ENCODE data around the gene PIK3R5.

The PIK3R5 gene

DNA sequence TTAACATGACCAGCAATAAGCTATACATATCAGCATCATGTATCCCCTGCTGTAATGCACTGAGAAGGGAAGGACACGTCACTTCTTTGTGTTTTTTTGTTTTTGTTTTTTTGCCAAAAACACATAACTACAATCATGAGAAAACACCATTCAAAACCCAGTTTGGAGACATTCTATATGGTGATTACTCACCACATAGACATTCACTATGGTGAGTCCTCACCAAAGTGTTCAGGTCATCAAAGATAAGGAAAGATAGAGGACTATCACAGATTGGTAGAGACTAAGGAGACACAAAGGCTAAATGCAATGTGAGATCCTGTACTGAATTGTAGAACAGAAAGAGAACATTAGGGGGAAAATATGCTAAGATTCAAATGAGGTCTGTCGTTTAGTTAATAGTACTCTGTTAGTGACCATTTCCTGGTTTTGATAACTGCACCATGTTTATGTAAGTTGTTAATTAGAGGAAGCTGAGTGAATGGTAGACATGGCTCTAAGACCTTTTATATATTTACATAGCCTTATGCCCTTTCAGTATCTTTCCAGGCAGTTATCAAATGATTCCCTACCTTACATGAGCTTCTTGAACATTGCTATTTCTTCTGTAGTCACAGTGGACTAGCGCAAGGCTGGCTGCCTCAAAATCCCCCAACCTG, 46.6 kb downstream of the PIK3R5 start:
- no peak for DNase-seq

DNA sequence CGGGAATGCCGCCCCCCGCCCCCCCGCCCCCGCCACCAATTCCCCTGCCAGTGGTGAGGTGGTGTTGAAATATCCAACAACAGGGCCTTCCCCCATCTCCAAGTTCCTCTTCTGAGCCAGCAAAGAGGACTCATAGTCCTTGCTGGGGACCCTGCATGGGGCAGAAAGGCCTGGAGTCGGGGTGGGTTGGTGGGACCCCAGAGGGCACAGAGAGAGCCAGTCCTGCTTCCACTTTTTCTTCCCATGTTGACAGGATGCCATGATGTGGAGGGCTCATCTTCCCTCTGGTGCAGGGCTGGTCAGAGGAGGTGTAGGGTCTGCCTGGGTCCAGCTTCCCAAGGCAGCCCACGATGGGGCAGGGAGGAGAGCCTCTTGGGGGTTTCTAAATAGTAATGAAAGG, 49.0 kb downstream of the PIK3R5 start:
- no peak for DNase-seq

DNA sequence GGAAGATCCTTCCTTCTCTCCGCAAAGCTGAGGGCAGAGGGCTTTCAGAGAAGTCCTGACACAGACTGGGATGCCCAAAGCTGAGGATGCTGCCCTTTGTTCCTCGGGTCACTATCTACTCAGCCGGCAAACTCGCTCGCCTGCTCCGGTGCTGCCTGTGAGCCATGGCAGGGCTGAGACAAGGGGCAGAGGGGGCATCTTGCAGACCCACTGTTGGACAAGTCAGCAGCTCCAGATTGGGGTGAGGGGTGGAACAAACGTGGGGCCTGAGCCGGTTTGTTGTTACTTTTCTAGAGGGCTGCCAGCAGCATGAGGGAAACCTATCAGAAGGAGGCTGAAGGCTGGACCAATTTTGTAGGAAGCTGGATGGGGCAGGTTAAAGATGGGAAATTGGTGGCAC, 51.0 kb downstream of the PIK3R5 start:
- DNase-seq = no peak

DNA sequence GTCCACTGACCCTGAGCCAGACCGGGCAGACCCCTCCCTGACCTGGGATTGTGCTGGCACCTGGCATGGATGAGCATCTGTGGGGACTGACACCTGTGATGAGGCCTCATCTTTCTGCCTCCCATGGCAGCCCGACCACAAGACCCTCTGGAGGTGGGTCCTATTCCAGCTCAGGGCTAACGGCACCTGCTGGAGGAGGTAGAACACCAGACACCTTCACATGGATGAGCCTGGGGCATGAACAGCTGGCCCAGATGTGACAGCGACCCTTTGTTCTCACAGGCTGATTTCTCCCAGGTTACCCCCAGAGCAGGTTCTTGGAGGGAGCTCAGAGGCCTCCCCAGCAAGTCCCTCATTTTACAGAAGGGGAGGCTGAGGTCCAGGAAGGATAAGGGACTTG, 51.6 kb downstream of the PIK3R5 start:
- no peak for DNase-seq

DNA sequence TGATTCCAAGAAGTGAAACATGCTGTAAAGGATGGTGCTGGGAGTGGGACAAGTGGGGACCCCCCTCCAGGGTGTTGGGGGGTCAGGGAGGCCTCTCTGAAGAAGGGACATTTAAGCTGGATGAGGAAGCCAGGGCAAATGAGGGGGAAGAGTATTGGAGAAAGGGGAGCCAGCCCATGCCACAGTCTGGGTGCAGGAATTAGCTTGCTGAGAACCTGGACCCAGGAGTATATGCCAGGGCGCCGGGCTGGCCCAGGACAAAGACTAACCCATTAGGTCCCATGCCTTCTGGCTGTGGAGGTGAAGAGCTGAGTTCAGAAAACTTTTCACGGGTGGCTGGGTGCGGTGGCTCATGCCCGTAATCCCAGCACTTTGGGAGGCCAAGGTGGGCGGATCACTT, 52.4 kb downstream of the PIK3R5 start:
- no peak for DNase-seq

DNA sequence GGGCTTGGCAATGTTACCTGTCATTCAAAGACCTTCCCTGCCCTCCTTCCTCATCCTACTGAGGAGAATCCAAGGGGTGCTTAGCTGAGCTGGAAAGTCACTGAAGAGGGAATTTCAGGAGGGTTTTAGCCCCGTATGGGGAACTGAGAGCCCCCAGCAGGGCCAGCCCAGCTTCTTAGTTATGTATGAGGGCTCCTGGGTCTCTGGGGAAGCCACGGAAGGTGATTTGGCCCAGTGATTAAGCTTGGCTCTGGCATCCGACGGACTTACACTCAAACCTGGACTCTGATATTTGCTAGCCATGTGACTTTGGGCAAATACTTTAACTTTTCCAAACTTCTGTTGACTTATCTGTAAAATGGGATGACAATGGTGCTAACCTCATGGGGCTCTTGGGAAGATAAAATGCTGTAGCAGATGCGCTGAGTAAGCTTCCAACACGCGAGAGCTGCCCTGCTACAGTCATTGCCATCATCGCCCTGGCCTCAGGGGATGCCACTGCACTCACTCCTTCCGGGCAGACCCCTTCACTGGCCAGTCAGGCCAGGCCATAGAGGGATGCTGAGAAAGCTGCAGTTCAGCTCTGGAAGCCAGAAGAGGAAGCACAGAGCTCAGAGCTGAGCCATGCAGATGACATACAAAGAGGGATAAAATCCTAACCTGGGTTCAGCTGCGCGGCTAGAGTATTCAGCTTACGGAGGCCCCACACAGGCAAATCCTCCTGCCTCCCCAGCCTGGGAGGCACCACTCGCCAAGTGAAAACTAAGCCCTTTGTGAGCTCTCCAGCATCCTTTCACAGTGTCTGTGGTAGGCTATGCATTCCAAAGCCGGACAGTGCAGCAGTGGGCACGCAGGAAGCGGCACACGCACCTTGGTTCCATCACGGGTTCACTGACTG, 53.2 kb downstream of the PIK3R5 start:
- no peak for DNase-seq

DNA sequence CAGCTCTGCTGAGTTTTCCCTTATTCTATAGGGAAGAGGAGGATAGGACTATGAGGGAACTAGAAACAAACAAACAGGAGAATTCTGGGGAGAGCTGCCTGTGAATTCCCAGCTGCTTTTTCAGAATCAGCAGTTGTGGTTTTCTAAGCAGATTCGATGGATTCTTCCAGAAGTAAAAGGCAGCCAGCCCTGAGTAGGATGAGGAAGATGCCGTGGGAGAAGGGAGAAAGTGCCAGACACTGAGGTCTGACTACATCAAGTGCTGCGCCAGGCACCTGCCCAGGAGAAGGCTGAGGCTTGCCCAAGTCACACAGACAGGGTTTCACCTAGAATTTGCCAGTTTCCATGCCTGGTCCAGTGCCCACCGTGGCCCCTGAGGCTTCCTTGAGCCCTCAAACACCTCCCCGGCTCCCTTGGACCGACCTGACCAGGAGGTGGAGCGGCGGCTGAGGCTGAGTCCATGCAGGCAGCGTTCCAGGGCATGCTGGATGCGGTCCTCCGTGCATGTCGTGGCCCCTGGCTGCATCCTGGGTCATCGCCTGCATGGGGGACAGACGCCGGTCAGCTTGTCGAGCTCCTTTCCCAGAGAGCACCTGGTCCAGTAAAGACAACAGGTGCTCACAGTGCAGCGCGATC, 54.4 kb downstream of the PIK3R5 start:
- DNase-seq = no peak

DNA sequence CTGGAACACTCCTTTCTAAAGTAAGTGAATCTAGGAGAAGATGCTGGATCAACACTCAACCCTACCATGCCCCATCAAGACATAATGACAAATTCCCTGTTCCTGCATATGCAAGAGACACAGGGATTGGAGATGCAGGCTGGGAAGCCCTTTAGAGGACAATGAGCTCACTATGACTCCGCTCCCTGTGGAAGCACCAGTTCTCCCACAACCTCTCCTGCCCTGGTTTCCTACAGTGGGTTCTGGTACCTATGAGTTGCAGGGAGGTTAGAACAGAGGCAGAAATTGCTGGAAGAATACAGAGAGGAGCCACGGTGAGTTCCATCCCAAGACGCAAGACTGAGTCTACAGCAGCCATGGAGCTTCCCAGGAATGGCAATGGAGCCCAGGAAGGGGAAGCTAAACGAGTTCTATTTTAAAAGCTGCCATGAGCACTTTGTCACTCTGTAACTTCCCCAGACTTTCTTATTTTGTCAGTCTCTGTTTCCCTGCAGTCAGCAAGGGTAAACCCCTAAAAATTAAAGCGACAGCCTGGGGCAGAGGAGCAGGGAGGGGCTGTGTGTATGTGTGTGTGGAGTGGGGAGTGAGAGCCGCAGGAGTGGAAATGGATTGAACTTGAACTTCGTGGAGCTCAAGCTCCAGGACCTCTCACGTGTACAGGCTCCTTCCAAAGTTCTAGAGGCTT, 55.8 kb downstream of the PIK3R5 start:
- DNase-seq = no peak

DNA sequence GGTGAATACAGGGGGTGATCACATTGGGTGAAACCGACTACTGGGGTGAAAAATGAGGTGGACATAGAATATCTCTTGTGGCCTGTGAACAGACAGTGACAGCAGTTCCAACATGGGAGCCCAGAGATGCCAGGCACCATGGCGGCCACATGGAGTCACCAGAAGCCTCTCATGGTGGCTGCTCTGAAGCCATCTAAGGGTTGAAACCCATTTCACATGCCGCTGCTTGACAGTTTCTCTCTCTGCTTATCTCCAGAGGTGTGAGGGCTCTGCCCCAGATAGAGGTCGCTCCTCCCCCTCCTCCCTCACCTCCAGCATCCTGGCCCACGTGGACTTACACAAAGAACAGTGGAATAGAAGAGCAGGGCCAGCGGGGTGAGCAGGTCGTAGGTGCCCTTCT, 60.2 kb downstream of the PIK3R5 start:
- no peak for DNase-seq

DNA sequence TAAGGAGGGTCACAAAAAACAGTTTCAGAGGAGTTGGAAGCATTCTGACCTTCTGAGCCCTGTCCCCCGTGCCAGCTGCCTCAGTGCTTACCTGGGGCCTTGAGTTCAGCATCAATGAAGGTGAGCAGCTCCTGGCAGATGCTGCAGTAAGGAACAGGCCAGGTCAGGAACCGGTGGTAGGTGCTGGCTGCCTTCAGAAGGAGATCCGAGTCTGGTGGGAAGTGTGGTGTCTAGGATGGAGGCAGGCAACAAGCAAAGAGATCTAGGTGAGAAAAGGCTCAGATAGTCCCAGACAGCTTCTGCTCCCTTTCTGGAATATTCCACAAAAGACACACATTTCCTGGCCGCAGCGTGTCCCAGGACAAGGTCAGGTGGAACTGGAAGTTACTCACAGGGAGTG, 60.8 kb downstream of the PIK3R5 start:
- peak; percentile 25 for DNase-seq

DNA sequence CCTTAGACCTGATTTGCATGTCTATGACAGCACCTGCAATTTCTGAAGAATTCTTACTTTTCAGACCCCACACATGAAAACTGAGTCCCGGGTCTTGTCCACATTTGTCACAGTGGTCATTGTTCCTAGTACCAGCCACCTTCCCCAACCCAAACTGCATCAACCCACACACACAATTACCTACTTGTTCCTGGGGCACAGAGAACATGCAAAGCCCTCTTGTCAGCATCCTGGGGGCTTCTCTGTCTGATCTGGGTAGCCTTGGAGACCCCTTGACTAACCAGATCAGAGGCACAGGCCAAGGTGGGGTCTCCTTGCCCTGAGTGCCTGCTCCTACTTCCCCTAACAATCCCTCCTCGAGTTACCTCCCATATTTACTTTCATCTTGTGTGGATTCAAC, 61.3 kb downstream of the PIK3R5 start:
- peak; percentile 5 for DNase-seq

DNA sequence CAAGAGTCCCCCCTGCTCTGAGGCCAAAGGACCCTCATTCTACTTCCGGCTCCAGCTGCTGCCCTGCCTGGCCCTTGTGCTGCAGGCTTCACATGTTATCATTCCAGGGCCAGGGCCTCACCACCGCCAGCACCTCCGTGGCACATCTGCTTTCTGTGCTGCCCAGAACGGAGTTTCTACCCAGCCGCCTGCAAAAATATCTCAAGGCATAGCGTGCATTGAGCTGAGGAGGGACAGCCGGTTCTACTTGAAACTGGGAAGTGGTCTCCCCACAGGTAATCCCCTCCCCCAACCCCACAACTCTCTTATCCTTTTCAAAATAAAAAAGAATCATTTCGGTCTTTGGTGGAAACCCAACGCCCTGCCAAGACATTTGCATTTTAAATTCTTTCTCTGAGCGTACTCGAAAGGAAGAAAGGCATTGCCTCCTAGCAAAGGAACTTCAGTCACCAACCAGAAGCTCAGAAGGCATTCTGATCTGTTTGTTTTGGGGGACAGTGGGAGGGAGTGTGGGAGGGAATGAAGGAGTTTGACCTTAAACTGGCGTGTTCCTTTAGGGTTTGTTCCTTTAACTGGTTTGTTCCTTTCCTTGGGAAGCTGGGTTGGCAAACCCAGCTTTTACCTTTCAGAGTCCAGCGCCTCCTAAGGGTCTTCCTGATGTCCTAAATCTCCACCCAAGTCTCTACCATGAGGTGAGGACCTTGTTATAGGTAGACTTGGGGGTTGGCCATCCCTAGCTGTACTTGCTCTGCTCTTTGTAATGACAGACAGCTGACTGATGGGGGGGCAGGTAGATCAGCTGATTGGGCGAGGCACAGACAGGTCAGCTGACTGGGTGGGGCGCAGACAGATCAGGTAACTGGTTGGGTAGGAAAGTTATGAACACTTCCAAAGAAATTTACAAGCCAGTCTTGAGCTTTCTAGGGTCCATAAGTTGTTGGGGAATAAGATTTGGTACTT, 64.6 kb downstream of the PIK3R5 start:
- DNase-seq = no peak

DNA sequence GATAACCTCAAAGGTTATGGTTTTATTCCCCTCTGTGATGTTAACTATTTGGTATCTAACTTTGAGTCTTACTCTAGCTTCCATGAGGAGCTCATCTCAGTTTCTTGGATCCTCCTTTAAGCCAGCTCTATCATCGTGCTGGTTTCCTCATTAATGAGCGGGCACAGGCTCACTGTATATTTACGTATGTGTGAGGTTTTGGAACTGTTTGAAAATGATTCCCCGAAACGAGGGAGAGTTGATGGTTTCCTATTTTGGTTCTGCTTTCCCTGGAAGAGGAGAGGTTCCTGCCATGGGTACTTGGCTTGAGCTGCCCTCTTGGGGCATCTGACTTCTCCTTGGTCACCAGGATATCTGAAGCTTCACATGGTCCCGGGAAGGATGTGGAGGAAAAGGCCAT, 65.3 kb downstream of the PIK3R5 start:
- peak; percentile 22 for DNase-seq

DNA sequence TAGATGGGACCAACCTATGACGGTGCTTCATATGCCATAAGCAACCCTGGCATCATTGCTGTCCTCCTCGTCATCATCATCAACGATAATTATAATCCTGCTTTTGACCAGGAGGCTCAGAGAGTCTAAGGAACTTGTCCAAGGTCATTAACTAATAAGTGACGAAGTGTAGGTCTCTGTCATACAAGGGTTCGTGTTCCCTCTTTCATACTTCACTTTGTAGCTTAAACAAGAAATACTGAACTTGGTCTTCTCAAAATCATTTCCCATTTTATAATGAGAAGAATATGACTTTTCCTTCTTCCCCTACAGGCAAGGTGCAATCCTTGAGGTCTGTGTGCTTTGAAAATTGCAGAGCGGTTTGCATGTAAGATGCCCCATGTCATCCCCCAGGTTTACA, 66.9 kb downstream of the PIK3R5 start:
- no peak for DNase-seq

DNA sequence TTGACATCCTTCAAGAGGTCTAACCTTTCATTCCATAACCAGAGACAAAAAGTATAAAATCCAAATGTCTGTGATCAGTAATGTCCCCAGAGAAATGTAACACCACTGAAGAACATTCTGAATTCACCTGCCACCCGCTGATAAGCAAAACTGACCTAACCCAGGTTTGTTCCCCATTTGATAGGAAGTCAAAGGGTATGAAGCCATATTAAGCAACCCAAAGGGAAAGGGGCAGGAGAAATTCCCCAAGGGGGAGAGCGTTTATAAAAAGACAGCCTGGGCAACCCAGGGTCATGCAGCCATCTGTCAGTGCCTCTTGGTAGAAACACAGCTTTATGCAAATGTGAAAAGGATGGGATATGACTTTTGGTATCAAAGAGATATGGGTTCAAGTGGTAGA, 67.4 kb downstream of the PIK3R5 start:
- peak; percentile 13 for DNase-seq

DNA sequence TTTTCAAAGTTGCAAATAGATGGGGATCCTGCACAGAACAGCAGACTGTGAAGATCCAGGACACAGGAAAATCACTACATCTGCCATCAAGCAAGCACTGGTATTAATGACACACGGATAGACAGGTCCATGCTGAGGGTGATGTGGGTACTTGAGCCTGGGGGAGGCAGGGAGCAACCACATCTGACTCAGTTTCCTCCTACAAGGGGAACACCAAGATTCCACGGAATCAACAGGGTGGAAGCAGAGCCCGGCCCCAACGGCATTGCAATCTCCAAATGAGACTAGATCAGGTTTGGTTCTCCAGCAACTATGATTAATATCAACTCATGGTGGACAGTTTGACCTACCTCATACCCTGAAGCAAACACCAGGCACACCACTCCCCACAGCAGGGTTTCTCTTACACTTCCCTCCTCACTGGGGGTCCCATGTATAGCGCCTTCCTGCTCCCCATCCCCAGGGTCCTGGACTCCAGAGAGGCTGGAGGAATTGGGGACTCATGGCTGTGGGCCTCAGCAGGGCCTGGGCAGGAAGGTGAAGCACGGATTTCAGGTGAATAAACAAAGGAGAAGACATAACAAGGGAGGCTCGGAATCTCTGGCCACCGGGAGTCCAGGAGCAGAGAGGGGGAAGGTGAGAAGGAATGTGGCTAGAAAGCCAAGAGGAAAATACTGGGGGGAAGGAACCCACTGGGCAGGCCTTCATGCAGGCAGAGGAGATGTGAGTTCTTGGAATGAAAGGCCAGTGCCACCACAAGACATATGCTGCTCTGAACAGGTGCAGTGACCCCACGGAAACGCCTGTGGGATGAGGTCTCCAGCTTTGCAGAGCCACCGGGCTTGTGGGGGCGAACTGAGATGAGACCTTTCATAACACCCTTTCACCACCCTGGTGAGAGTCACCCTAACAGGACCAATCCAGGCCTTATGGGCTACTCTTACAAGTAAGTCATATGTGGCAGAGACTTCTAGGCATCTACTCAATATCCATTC, 68.6 kb downstream of the PIK3R5 start:
- peak; percentile 21 for DNase-seq

DNA sequence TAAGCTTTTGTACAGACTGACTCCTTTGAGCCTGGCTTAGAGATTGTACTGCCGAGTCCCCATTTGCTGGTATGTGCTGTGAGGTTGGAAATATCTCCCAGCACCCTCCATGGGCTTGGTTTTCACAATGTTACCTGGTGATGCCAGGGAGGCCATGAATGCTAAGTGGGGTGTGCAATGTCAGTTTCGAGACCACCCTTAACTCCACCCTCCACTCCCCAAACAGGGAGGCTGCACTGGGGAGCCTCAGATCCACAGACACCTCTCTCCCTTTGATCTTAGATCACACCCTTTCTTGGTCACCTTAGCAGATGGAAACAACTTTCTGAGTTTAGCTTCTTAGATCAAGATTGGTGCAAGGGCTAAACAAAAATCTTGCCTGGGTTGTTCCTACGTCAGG, 69.4 kb downstream of the PIK3R5 start:
- peak; percentile 17 for DNase-seq

DNA sequence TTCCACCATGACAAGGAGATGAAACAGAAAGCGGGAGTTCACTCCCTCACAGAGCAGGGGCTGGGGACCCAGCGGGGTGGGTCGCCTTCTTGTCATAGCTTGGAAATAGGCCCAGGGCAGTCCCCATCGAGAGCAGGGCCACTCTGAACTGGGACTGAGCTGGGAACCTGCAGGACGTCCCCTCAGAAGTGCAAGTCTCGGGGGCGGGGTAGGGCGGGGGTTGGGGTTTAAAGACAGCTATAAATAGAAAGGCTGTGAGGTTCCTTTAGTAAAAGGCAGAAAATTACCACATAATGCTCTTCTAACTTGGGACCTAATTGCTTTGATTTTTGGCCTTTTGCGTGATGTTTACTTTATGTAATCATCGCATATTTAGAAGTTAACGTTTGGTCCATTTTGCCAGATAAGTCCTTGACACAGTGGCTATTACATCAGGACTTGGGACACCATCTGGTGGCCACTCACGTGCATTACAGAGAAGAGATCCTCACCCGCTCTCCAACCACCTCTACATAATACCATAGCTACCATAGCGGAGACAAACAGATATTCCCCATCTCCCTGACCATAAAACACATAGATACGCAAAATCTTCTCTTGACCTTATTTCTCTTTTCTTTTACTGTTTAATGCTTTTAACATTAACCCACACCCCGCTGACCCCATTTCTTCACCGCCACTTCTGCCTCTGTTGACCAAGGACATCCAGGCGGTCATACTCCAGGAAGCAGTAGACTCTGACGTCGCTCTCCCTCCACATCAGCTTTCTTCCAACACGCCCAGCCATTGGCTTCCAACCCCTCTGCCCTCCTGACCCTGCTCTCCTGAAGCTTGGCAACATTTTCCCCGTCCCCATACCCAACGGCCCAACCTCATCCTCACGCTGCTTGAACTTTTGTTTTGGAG, 70.6 kb downstream of the PIK3R5 start:
- DNase-seq = peak; percentile 63

DNA sequence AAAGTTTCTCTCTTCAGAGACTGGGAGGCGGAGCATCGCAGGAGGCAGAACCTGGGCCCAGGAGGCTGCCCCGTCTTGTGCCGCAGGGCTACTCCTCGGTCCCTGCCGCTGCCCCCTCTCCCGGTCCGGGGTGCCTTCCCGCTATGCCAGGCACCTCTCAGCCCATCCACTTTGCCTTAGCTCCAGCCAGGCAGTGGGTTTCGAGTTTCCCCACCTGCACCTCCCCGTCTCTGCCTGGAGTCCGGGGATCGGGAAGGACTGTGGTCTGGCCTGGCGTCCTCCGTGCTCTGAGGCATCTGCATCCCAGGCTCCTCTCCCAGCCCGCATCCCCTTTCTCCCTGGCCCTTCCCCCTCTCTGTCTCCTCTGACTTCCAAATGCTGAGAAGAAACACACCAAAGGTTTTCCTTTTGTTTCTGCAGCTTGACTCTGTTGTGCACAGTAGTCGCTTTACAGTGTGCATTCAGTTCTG, 71.3 kb downstream of the PIK3R5 start:
- peak; percentile 48 for DNase-seq
